BJ (cell line): Measurements from ENCODE around the gene SLC6A5. TPM values are rescaled to one million over a fixed set of nuclear protein-coding genes. Genes with fewer than 3 reads are reported as not detected.
"Not testable (repeated sequence)": the region's sequence is repeated elsewhere in the genome, so short reads cannot be mapped to it uniquely, and the experiment has no call there.

ENCODE experiments used
- CTCF ChIA-PET: fragments of 350-600 bp; formaldehyde crosslinking; extraction: SDS; loops from one replicate; lab custom pipeline; 2021; ENCODE audit warnings: antibody characterized with exemption, inconsistent platforms; lab: Yijun Ruan, JAX
- POLR2A ChIA-PET: fragments of 300-600 bp; sonication (Branson Sonifier 250); formaldehyde crosslinking; extraction: SDS; loops from one replicate; lab custom pipeline; 2021; ENCODE audit warnings: antibody characterized with exemption; lab: Charles Lee
- DNase-seq: peaks from one replicate; pipeline ENCODE4 v3.0.0-alpha.2; 2011; ENCODE audit warnings: low read depth
- H3K27me3 ChIP-seq: 2 replicates; pipeline ENCODE4 v1.6.0; 2011; ENCODE audit warnings: low read length; ENCODE audit not compliant: control insufficient read depth, insufficient read depth
- H3K36me3 ChIP-seq: 2 replicates; pipeline ENCODE4 v1.5.1; 2011; ENCODE audit warnings: low read length; ENCODE audit not compliant: control insufficient read depth, insufficient read depth
- H3K4me3 ChIP-seq: 2 replicates; pipeline ENCODE4 v1.5.1; 2011; ENCODE audit warnings: low read depth, mild to moderate bottlenecking, control low read depth, low read length
- CTCF ChIP-seq: IDR thresholded peaks from 2 replicates; pipeline ENCODE4 v1.5.1; 2011; ENCODE audit warnings: low read depth, mild to moderate bottlenecking, control low read depth, inconsistent platforms, low read length, moderate library complexity; ENCODE audit not compliant: insufficient read depth
- polyA minus RNA-seq: library from RNA; depleted of rRNA, polyadenylated mRNA; stranded (reverse); fragments of >200 nt; gene quantifications from 2 replicates; pipeline ENCODE4 v1.2.3, GENCODE V29; 2011; rRNA and poly(A)+ RNA removed
- polyA plus RNA-seq: library from polyadenylated mRNA; depleted of rRNA; stranded (reverse); fragments of >200 nt; gene quantifications from 2 replicates; pipeline ENCODE4 v1.2.3, GENCODE V29; 2011; rRNA removed

The SLC6A5 gene
- polyA plus RNA-seq (not detected in 2 replicates), polyA minus RNA-seq (not detected in 2 replicates)

GRCh38 chr11:20599221-20600019, at the start of gene SLC6A5:
Gene SLC6A5 (plus strand): TSS chr11:20599608. CDS start chr11:20599673, 65 bp downstream.
- DNase-seq: no peak
- no peak within 1 kb of the TSS for H3K4me3 ChIP-seq
- no peak for TF ChIP-seq CTCF
- ChIA-PET POLR2A (no interaction called here), CTCF (interaction anchor here (1.8 to 2.0 kb wide), 3 partner anchors 11 to 202 kb away, joined by 6 to 11 read pairs (median 7); no protein-coding TSS in a partner anchor)
- peaks cover 59% of the 10 kb centered on the region for H3K27me3 ChIP-seq
- H3K36me3 ChIP-seq: no peaks in the 10 kb centered on the region

- ChIA-PET POLR2A (no interaction called here), CTCF (no interaction called here)
- Histone ChIP-seq H3K27me3 (no peaks in the 10 kb centered on the region), H3K4me3 (no peak overlapping the region), H3K36me3 (no peaks in the 10 kb centered on the region)
- no peak for TF ChIP-seq CTCF
- DNase-seq: no peak
Measured at GRCh38 chr11:20551096-20551495, 48.3 kb upstream of the SLC6A5 start.

- ChIA-PET POLR2A (no interaction called here), CTCF (no interaction called here)
- H3K36me3 ChIP-seq: no peaks in the 10 kb centered on the region
- DNase-seq: no peak
- H3K4me3 ChIP-seq: no peak overlapping the region
- no peak for TF ChIP-seq CTCF
- H3K27me3 ChIP-seq: no peaks in the 10 kb centered on the region
Measured at GRCh38 chr11:20555783-20556182, 43.6 kb upstream of the SLC6A5 start.

- H3K36me3 ChIP-seq, POLR2A ChIA-PET, DNase-seq, CTCF ChIA-PET, H3K4me3 ChIP-seq, H3K27me3 ChIP-seq: not testable (repeated sequence)
Measured at GRCh38 chr11:20556396-20556795, 43.0 kb upstream of the SLC6A5 start.

GRCh38 chr11:20558741-20559140, 40.7 kb upstream of the SLC6A5 start:
- no peak for TF ChIP-seq CTCF
- ChIA-PET CTCF (no interaction called here), POLR2A (no interaction called here)
- DNase-seq: no peak
- Histone ChIP-seq H3K27me3 (no peaks in the 10 kb centered on the region), H3K36me3 (no peaks in the 10 kb centered on the region), H3K4me3 (no peak overlapping the region)
